Measurements from ENCODE around the gene MSX1. TPM values are rescaled to one million over a fixed set of nuclear protein-coding genes. Genes with fewer than 3 reads are reported as not detected.
A peak's percentile ranks its signal among the peaks of the same experiment; 100 is the strongest.

The MSX1 gene
- polyA plus RNA-seq, 1 donor (not counting 4 experiments of a cell fraction or from before 2014, with no cell fraction given), result not detected

- H4K20me1 ChIP-seq (ENCODE audit: control insufficient read depth, extremely low read depth, insufficient read depth, low read length), result no peaks in the 10 kb centered on the region
- dilution Hi-C loops (cut with MboI; ENCODE audit: extremely low pct_ligation_motif_present, low sequenced_read_pairs), result no loop called here
- H2AFZ ChIP-seq (ENCODE audit: control insufficient read depth, low read length), result peak overlapping the region; percentile 60
- DNase-seq (ENCODE audit: low read depth, low spot score), result no peak
- H3K79me2 ChIP-seq (ENCODE audit: control insufficient read depth, insufficient read depth, low read length), result no peaks in the 10 kb centered on the region
- H3K4me1 ChIP-seq (ENCODE audit: control insufficient read depth, extremely low read depth, insufficient read depth, low read length), result peaks cover 16% of the 10 kb centered on the region
- peak overlapping the region; percentile 84 for H3K4me2 ChIP-seq (ENCODE audit: control insufficient read depth, extremely low read depth, insufficient read depth, low read depth, low read length)
- no peaks in the 10 kb centered on the region for H3K9me1 ChIP-seq (ENCODE audit: control insufficient read depth, extremely low read depth, insufficient read depth, low read length)
- peak in 1 of 3 experiments; percentile 33 for TF ChIP-seq CTCF (optimal IDR thresholded peaks at IDR 0.05 in 1 of 3, IDR thresholded peaks at IDR 0.05 in 1 of 3, conservative IDR thresholded peaks at IDR 0.05 in 1 of 3; ENCODE audit: extremely low read depth in 1 of 3, insufficient read depth in 2 of 3, low read length in 3 of 3)
- TF ChIP-seq EZH2 (IDR thresholded peaks at IDR 0.05; ENCODE audit: low read length), result peak; percentile 53
- no peak overlapping the region for H3K27ac ChIP-seq (ENCODE audit: control insufficient read depth, insufficient read depth, low read length)
- H3K9me3 ChIP-seq (ENCODE audit: control insufficient read depth, low read depth, low read length), result no peaks in the 10 kb centered on the region
- H3K4me3 ChIP-seq (ENCODE audit: control insufficient read depth in 2 of 3, extremely low read depth in 1 of 3, insufficient read depth in 2 of 3, low read depth in 1 of 3, low read length in 3 of 3), result peak overlapping the region; percentile 20 to 62 (median 54)
- H3K9ac ChIP-seq (ENCODE audit: control insufficient read depth, extremely low read depth, insufficient read depth, low read length), result no peak overlapping the region
- FAIRE-seq, result peak; percentile 26
- H3K36me3 ChIP-seq (ENCODE audit: control insufficient read depth in 2 of 2, extremely low read depth in 1 of 2, insufficient read depth in 2 of 2, low read length in 2 of 2), result no peaks in the 10 kb centered on the region
- H3K27me3 ChIP-seq (ENCODE audit: control insufficient read depth, extremely low read depth, insufficient read depth, low read length), result peaks cover 86% of the 10 kb centered on the region
Observed at GRCh38 chr4:4852591-4853362, 6.7 kb upstream of the MSX1 start.

- Histone ChIP-seq H3K36me3 (ENCODE audit: control insufficient read depth in 2 of 2, extremely low read depth in 1 of 2, insufficient read depth in 2 of 2, low read length in 2 of 2) (no peaks in the 10 kb centered on the region), H3K27ac (ENCODE audit: control insufficient read depth, insufficient read depth, low read length) (no peak overlapping the region), H3K4me2 (ENCODE audit: control insufficient read depth, extremely low read depth, insufficient read depth, low read depth, low read length) (peak overlapping the region; percentile 84), H3K4me3 (ENCODE audit: control insufficient read depth in 2 of 3, extremely low read depth in 1 of 3, insufficient read depth in 2 of 3, low read depth in 1 of 3, low read length in 3 of 3) (peak overlapping the region; percentile 20 to 62 (median 54)), H3K27me3 (ENCODE audit: control insufficient read depth, extremely low read depth, insufficient read depth, low read length) (peaks cover 93% of the 10 kb centered on the region), H3K9ac (ENCODE audit: control insufficient read depth, extremely low read depth, insufficient read depth, low read length) (no peak overlapping the region), H3K9me1 (ENCODE audit: control insufficient read depth, extremely low read depth, insufficient read depth, low read length) (no peaks in the 10 kb centered on the region), H3K4me1 (ENCODE audit: control insufficient read depth, extremely low read depth, insufficient read depth, low read length) (peaks cover 16% of the 10 kb centered on the region), H3K9me3 (ENCODE audit: control insufficient read depth, low read depth, low read length) (no peaks in the 10 kb centered on the region), H4K20me1 (ENCODE audit: control insufficient read depth, extremely low read depth, insufficient read depth, low read length) (no peaks in the 10 kb centered on the region), H3K79me2 (ENCODE audit: control insufficient read depth, insufficient read depth, low read length) (no peaks in the 10 kb centered on the region), H2AFZ (ENCODE audit: control insufficient read depth, low read length) (peak overlapping the region; percentile 60)
- FAIRE-seq (no peak), DNase-seq (ENCODE audit: low read depth, low spot score) (no peak)
- TF ChIP-seq CTCF (optimal IDR thresholded peaks at IDR 0.05 in 1 of 3, IDR thresholded peaks at IDR 0.05 in 1 of 3, conservative IDR thresholded peaks at IDR 0.05 in 1 of 3; ENCODE audit: extremely low read depth in 1 of 3, insufficient read depth in 2 of 3, low read length in 3 of 3) (no peak), EZH2 (IDR thresholded peaks at IDR 0.05; ENCODE audit: low read length) (peak; percentile 66)
- dilution Hi-C loops (cut with MboI; ENCODE audit: extremely low pct_ligation_motif_present, low sequenced_read_pairs), result no loop called here
Observed at GRCh38 chr4:4853371-4853823, 6.1 kb upstream of the MSX1 start.
